ENCODE results near the gene CASP14.
"Not testable (repeated sequence)": the region's sequence is repeated elsewhere in the genome, so short reads cannot be mapped to it uniquely, and the experiment has no call there.

CASP14 gene

DNA sequence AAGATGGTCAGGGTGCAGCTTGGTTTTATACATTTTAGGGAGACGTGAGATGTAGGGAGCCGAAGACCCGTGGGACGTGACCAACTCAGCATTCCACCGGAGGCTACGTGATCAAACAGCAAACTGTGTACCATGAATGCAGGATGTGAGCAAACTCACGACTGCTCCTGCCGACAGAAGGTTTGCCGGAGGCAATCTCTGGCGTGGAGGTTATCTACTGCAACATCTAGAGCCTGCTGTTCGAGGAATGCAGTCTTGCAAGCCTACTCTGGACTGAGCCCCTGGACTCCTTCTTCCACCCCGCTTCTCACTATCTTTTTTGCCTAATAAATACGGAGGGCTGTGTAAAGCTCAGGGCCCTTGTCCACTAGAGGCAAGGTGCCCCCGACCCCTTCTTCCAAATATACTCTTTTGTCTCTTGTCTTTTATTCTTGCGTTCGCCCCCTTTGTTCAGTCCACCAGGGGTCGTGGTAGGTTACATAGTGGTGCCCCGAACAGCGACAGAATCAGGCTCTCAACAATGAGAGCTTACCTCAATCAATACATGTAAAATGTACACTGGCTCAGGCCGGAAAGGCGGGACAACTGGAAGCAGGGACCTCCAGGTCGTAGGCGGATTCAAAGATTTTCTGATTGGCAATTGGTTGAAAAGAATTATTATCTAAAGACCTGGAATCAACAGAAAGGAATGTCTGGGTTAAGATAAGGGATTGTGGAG is 23.8 kb downstream of the CASP14 start:
- DNase-seq = no peak

DNA sequence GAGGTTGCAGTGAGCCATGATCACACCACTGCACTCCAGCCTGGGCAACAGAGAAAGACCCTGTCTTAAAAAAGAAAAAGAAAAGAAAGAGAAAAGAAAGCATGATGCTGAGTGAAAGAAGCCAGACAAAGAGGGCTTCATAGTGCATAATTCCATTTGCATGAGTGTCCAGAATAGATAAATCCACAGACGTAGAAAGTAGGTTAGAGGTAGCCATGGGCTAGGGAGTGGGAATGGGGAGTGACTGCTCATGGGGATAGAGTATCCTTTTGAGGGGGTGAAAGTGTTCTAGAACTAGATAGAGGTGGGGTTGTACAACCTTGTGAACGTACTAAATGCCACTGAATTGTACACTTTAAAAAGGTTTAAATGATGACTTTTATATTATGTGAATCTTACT is 25.1 kb downstream of the CASP14 start:
- no peak for DNase-seq

DNA sequence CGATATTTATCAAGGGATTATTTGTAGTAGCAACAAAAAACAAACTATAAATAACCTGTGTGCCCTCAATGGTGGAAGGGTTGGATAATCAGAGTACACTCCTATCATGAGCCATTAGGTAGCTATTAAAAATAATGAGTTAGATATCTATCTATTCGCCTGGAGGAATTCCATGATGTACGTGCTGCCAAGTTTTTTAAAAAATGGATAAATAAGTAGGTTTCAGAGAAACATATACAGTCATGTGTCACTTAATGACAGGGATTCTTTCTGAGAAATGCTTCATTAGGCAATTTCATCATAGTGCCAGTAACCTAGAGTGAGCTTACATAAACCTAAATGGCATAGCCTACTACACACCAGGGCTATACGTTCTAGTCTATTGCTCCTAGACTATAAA is 26.5 kb downstream of the CASP14 start:
- no peak for DNase-seq

DNA sequence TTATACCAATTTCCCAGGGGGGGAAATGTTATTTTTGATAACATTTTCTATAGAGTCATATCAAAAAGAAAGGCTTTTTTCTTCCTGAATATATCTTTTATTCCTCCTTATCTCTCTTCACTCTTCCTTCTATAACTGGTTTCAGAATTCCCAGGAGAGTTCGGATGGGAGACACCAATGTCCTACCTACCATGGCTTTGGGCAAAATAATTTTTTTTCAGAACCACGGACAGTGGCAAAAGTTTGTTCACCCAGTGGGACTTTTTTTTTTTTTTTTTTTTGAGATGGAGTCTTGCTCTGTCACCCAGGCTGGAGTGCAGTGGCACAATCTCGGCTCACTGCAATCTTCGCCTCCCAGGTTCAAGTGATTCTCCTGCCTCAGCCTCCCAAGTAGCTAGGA is 30.7 kb downstream of the CASP14 start:
- not testable (repeated sequence) for DNase-seq

DNA sequence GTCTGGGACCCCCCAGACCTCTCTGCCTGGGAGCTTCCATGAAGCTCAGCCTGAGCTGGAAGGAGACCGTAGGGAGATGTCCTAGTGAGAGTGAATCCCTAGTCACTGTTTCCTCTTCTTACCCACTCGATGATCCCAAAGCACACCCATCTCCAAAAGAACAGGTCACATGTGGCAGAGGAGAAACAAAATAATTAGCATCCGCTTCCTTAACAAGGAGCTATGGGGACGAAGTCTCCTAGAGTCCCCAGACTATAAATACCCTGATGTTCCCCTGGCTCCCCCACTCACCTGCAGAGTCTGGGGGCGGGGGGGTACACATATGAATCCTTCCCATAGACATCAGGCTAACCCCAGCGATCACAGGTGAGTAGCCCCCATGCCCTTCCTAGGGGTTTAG is 32.6 kb downstream of the CASP14 start, which contains the start of gene OR1I1:
OR1I1 (plus strand) TSS at position 301 of the 400 bp plus-strand sequence. CDS start 4,855 bp downstream, outside the sequence.
- DNase-seq = no peak

DNA sequence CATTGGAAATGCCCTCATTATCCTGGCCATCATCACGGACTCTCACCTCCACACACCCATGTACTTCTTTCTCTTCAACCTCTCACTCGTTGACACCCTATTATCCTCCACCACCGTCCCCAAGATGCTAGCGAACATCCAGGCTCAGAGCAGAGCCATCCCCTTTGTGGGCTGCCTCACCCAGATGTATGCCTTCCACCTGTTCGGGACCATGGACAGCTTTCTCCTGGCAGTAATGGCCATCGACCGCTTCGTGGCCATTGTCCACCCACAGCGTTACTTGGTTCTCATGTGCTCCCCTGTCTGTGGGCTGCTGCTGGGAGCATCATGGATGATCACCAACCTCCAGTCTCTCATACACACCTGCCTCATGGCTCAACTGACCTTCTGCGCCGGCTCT is 37.9 kb downstream of the CASP14 start:
- no peak for DNase-seq

DNA sequence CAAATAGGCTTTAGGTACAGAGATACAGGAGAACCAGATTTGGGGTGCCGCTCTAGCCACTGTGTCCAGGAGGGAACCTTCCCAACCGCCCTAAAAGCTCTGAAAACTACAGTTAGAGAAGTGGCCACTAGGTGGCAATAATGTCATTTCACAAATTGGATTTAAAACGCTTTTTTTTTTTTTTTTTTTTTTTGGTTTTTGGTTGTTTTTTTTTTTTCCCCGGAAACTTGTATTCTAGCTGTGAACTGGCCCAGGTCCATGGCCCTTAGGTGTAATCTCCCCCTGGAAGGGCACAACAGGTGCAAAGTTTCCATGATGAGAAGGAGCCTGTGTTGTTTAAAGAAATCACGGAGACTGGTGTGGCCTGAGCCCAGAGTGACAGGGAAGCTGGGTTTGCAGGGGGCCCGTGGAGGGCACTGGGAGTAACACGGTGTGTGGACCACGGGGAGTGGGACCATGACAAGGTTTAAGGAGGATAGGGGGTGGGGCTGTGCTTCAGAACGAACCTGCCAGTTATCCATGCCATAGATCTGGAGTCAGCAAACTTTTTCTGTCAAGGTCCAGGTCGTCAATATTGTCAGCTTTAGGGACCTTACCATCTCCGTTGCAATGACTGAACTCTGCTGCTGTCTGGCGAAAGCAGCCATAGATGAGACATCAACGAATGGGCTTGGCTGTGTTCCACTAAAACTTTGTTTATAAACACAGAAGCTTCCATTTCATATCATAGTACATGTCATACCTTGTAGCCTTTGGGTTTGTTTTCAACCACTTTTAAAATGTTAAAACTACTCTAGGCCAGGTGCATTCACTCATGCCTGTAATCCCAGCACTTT is 42.9 kb downstream of the CASP14 start:
- peak; percentile 60 to 61 for DNase-seq

DNA sequence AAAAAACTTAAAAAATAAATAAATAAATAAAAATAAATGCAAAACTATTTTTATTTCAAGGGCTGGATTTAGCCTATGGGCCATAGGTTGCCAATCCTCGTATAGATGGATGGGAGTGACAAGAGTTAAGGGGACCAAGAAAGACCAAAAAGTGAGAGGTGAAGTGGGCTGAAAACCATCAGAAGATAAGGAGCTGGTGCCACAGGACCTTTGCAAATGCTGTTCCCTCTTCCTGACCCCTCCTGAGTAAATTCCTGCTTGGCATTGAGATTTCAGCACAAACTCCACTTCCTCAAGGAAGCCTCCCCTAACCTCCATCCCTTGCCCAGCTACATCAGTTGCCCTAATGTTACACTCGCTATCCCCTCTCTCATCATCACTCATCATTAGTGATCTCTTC is 43.7 kb downstream of the CASP14 start:
- DNase-seq = no peak

DNA sequence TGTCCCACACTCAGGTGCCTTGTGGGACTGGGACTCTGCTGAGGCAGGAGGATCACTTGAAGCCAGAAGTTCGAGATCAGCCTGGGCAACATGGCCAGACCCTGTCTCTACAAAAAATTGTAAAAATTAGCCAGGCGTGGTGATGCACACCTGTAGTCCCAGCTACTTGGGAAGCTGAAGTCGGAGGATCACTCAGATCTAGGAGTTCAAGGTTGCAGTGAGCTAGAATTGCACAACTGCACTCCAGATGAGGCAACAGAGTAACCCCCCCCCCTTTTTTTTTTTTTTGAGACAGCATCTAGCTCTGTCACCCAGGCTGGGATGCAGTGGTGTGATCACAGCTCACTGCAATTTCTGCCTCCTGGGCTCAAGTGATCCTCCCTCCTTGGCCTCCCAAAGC is 46.9 kb downstream of the CASP14 start:
- no peak for DNase-seq

DNA sequence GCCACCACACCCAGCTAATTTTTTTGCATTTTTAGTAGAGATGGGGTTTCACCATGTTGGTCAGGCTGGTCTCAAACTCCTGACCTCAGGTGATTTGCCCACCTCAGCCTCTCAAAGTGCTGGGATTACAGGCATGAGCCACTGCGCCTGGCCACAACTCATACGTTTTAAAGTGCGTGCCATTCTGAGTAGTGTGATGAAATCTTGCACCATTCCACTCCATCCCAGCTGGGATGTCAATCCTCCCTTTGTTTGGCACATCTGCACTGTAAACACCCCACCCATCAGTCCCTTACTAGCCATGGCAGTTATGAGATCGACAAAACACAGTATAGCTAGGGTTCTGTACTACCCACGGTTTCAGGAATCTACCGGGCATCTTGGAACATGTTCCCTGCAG is 48.7 kb downstream of the CASP14 start:
- not testable (repeated sequence) for DNase-seq

DNA sequence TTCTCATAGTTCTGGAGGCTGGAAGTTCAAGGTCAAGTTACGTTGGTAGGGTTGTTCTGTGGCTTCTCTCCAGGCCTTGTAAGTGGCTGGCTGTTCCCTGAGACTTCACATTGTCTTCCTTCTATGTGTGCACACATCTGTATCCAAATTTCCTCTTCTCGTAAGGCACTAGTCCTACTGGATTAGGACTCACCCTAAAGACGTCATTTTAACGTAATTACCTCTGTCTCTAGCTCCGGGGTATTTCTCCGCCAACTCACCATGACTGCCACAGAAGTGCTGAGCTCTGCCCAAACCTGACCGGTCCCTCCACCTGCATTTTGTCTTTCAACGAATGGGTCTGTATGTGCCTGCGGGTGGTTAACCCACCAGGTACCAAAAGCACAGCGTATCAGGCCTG is 49.2 kb downstream of the CASP14 start:
- DNase-seq = no peak

DNA sequence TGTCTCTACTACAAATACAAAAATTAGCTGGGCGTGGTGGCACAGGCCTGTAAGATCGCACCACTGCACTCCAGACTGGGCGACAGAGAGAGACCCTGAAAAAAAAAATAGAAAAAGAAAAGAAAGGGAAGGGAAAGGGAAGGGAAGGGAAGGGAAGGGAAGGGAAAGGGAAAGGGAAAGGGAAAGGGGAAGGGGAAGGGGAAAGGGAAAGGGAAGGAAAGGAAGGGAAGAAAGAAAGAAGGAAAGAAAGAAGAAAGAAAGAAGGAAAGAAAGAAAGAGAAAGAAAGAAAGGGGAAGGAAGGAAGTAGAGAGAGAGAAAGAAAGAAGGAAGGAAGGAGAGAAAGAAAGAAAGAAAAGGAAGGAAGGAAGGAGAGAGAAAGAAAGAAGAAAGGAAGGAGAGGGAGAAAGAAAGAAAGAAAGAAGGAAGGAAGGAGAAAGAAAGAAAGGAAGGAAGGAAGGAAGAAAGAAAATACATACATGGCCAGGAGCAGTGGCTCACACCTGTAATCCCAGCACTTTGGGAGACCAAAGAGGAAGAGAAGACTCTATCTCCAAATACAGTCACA is 49.8 kb downstream of the CASP14 start:
- no peak for DNase-seq

DNA sequence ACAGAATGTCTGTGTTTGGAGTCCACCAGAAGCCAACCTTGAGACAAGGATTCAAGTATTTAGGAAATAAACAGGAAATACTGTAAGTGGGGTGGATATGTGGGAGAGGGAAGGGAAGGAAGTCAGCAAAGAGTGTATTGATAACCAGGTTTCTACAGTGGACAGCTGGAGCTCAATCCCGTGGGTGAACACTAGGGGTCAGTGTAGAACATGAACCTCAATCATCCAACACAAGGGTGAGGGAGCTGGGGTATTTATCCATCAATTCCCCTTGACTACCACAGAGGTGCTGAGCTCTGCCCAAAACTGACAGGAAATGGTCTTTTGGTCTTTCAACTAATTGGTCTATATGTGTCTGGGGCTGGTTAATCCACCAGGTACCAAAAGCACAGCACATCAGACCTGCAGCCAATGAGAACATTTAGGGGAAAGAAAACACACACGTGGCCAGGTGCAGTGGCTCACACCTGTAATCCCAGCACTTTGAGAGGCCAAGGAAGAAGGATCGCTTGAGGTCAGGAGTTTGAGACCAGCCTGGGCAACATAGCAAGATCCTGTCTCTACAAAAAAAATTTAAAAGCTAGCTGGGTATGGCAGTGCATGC is 52.3 kb downstream of the CASP14 start:
- peak; percentile 14 to 31 for DNase-seq

DNA sequence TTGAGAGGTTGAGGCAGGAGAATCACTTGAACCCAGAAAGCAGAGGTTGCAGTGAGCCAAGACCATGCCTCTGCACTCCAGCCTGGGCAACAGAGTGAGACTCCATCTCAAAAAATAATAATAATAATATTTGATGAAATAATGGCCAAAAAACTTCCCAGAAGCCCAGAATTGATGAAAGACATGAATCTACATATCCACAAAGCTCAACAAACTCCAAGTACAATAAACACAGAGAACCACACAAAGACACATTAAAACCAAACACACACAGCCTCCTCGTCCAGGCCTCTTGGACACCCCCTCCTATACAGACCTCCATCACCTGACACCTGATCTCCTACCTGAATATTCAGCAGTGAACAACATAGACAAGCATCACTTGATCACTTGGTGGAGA is 54.7 kb downstream of the CASP14 start:
- no peak for DNase-seq

DNA sequence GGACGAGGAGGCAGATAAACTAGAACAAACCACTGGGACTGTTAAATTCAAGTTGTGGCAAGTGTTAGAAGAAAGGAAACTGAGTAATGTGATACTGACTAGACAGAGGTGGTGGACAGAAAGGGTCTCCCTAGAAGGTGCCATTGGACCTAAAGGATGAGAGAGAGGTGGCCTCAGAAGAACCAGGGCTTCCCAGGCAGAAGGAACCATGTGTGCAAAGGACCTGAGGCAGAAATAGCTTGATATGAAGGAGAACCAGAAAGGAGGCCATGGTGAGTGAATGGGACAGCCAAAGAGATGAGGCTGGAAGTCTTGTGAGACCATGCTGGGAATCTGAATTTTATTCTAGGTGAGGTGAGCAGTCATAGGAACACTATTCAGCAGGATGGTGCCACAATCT is 55.1 kb downstream of the CASP14 start:
- DNase-seq = no peak

DNA sequence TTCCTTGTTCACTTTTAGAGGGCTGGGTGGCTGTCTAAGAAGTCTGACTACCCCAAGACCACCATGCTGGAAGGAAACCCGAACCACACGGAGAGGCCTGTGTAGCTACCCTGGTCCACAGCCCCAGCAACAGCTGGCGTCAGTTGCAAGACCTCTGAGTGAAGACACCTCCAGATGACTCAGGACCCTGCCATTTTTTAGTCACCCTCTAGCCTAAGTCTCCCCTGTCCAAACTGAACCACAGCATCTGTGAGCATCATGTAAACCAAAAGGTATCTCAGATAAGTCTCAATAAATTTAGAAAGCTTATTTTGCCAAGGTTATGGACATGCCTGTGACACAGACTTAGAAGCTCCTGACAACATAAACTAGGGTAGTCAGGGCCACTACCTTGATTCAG is 55.8 kb downstream of the CASP14 start:
- no peak for DNase-seq

DNA sequence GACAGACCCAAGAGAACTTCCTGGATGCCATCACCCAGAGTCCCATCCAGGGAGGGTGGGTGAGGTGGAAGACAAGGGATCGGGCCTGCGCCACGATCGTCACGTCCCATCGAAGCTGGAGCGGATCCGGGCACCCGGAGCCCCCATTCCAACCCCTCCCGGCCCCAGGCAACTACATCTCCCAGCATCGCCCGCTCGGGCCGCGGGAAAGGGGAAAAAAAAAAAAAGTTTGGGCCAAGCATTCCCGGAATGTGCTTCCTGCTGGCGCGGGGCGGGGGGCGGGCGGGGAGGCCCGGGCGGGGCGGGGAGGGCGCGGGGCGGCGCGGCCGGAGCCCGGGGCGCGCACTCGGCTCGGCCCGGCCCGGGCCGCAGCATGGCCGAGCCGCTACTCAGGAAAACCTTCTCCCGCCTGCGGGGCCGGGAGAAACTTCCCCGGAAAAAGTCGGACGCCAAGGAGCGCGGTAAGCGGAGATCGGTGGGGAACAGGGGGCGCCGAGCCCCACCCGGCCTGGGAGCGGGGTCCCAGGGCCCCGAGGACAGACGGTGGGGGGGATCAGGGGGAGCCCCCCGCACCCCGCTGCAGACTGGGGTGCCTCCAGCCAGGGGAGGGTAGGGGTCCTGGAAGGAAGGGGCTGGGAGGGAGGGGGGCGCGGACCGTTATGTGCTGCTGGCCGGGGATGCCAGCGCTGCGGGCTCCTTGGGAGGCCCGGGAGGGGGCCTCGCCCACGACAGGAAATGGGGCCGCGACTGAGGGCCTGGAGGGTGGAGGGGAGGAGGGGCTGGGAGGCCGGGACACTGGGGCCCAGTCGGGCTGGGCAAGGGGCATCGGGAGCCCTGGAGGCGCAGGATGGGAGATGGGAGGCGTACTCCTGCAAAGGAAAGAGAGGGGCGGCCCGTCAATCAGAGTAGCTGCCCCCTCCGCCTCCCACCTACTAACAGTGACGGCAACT is 58.1 kb downstream of the CASP14 start, which contains the start of gene SYDE1:
SYDE1 (plus strand) TSS at position 341 of the 950 bp plus-strand sequence; CDS start at position 374, 33 bp downstream.
- no peak for DNase-seq

Measured in AML-193 (cell line).